Panc1 (cell line): ENCODE data around the gene C1orf159. TPM values are rescaled to one million over a fixed set of nuclear protein-coding genes. Genes with fewer than 3 reads are reported as not detected.
"Not testable (repeated sequence)": the region's sequence is repeated elsewhere in the genome, so short reads cannot be mapped to it uniquely, and the experiment has no call there.

Source experiments
- ATAC-seq: fragments of 200-7000 bp; cut with Tn5 transposase; 2 replicates; pipeline ENCODE4 v1.9.1; 2020; ENCODE audit warnings: mild to moderate bottlenecking, moderate library complexity
- BruUV-seq: library from RNA; stranded (reverse); fragments of 400-500 nt; replicated peaks from 2 replicates; lab custom pipeline; 2021; lab: Mats Ljungman, UMichigan
- CTCF ChIA-PET: fragments of 300-600 bp; sonication (Branson Sonifier 250); formaldehyde crosslinking; loops from one replicate; lab custom pipeline; 2022; ENCODE audit warnings: antibody characterized with exemption; lab: Charles Lee
- POLR2A ChIA-PET: fragments of 300-600 bp; sonication (Branson Sonifier 250); formaldehyde crosslinking; loops from one replicate; lab custom pipeline; 2022; ENCODE audit warnings: antibody characterized with exemption; lab: Charles Lee
- DNase-seq: peaks from one replicate; pipeline ENCODE4 v3.0.0-alpha.2; 2010; ENCODE audit warnings: low read depth, low spot score
- H3K27ac ChIP-seq: 2 replicates; pipeline ENCODE4 v1.5.1; 2011; ENCODE audit warnings: mild to moderate bottlenecking, low read length, inconsistent platforms
- H3K27me3 ChIP-seq: fragments of 200-500 bp; sonication (Bioruptor generic); 2 replicates; pipeline ENCODE4 v1.6.0; 2014; ENCODE audit warnings: low read length, inconsistent platforms; ENCODE audit not compliant: control insufficient read depth, insufficient read depth
- H3K36me3 ChIP-seq: fragments of 200-500 bp; sonication (Bioruptor generic); 2 replicates; pipeline ENCODE4 v1.5.1; 2014; ENCODE audit warnings: inconsistent platforms, mild to moderate bottlenecking, low read length, moderate library complexity; ENCODE audit not compliant: control insufficient read depth, insufficient read depth
- H3K4me1 ChIP-seq: 2 replicates; pipeline ENCODE4 v1.5.1; 2011; ENCODE audit warnings: inconsistent platforms, mild to moderate bottlenecking, low read length, moderate library complexity; ENCODE audit not compliant: control insufficient read depth, insufficient read depth
- H3K4me3 ChIP-seq, 2 experiments: 2 replicates each; pipeline ENCODE4 v1.5.1; 2011 to 2012; ENCODE audit warnings: low read depth in 2 of 2, low read length in 2 of 2, mild to moderate bottlenecking in 2 of 2, inconsistent platforms in 1 of 2, moderate library complexity in 1 of 2
- H3K9me3 ChIP-seq: fragments of 200-500 bp; sonication (Bioruptor generic); 2 replicates; pipeline ENCODE4 v1.5.1; 2014; ENCODE audit warnings: low read depth, mild to moderate bottlenecking, inconsistent platforms, low read length, moderate library complexity; ENCODE audit not compliant: control insufficient read depth, insufficient read depth
- CTCF ChIP-seq: fragments of 450-650 bp; IDR thresholded peaks from 2 replicates; pipeline ENCODE4 v1.5.1; 2017; ENCODE audit warnings: mild to moderate bottlenecking
- POLR2AphosphoS5 ChIP-seq: IDR thresholded peaks from 2 replicates; pipeline ENCODE4 v1.6.1; 2012; ENCODE audit warnings: mild to moderate bottlenecking, low read depth, low read length, moderate library complexity
- REST ChIP-seq, 2 experiments: IDR thresholded peaks; 2 replicates each; pipeline ENCODE4 v1.6.1; 2011 to 2012; ENCODE audit warnings: low read depth in 2 of 2, control low read depth in 1 of 2, low read length in 1 of 2, mild to moderate bottlenecking in 1 of 2, moderate library complexity in 1 of 2; ENCODE audit not compliant: insufficient read depth in 1 of 2
- SIN3A ChIP-seq: IDR thresholded peaks from 2 replicates; pipeline ENCODE4 v1.6.1; 2012; ENCODE audit warnings: low read depth, mild to moderate bottlenecking, low read length, moderate library complexity, borderline replicate concordance; ENCODE audit not compliant: insufficient read depth
- in situ Hi-C: cut with HindIII; loops from 2 replicates; pipeline ENCODE4 v1.10.0; 2016; ENCODE audit warnings: low sequenced_read_pairs, low pct_unique_long_range_greater_than_20kb
- intact Hi-C: fragments of 100-400 bp; cut with micrococcal nuclease; formaldehyde crosslinking; loops from one replicate; pipeline ENCODE4 v1.10.0; 2022; ENCODE audit not compliant: unreplicated experiment
- total RNA-seq: library from RNA; stranded (reverse); gene quantifications from one replicate; pipeline ENCODE4 v1.2.1, GENCODE V29; 2021; ENCODE audit not compliant: unreplicated experiment

The C1orf159 gene
- total RNA-seq, 1 experiment from 2014 or later, result 28.8 TPM

GRCh38 chr1:1080122-1080757, 35.6 kb downstream of the C1orf159 start:
- POLR2A ChIA-PET, result no interaction called here
- peak overlapping the region; percentile 83 for H3K27ac ChIP-seq

GRCh38 chr1:1079408-1080121, 36.3 kb downstream of the C1orf159 start:
- H3K27me3 ChIP-seq, result no peaks in the 10 kb centered on the region
- DNase-seq (peak; percentile 89), ATAC-seq (peak; percentile 86)
- no peaks in the 10 kb centered on the region for H3K9me3 ChIP-seq
- 0 out of 2 replicates have a peak, but pooled peaks have one; percentile 57 for TF ChIP-seq SIN3A
- TF ChIP-seq REST (IDR thresholded peaks at IDR 0.05; ENCODE audit: insufficient read depth in 1 of 2, low read depth in 2 of 2, low read length in 1 of 2), result no peak
- TF ChIP-seq POLR2AphosphoS5, result peak; percentile 66; the same call in 1 of the 2 replicates
- H3K36me3 ChIP-seq, result no peaks in the 10 kb centered on the region
- H3K4me1 ChIP-seq, result peaks cover 5% of the 10 kb centered on the region
- in situ Hi-C loops (no loop called here), intact Hi-C loops (no loop called here)
- peak overlapping the region; percentile 83 for H3K27ac ChIP-seq
- CTCF ChIA-PET, result interaction anchor here (0.6 kb wide), 1 partner anchor 14 kb away, joined by 3 read pairs; no protein-coding TSS in a partner anchor
- no TSS peak for BruUV-seq
- POLR2A ChIA-PET, result interaction anchor here (0.7 kb wide), 1 partner anchor 12 kb away, joined by 3 read pairs; no protein-coding TSS in a partner anchor
- peak overlapping the region; percentile 37 to 53 for H3K4me3 ChIP-seq

More at GRCh38 chr1:1080122-1080757, 35.6 kb downstream of the C1orf159 start:
- intact Hi-C loops (no loop called here), in situ Hi-C loops (no loop called here)
- CTCF ChIA-PET, result no interaction called here
- TF ChIP-seq CTCF, result no peak
- peak; percentile 3; the same call in 1 of the 2 replicates for TF ChIP-seq POLR2AphosphoS5
- H3K27me3 ChIP-seq, result no peaks in the 10 kb centered on the region
- peak; percentile 89 for ATAC-seq
- no peak for DNase-seq
- no peaks in the 10 kb centered on the region for H3K9me3 ChIP-seq
- H3K4me3 ChIP-seq, result peak overlapping the region; percentile 37 to 53
- H3K4me1 ChIP-seq, result peaks cover 5% of the 10 kb centered on the region
- H3K36me3 ChIP-seq, result no peaks in the 10 kb centered on the region
- BruUV-seq, result no TSS peak

- CTCF ChIA-PET, intact Hi-C loops, BruUV-seq: not testable (repeated sequence)
Observed at GRCh38 chr1:1077396-1077795, 38.5 kb downstream of the C1orf159 start.

More at GRCh38 chr1:1077396-1077795, 38.5 kb downstream of the C1orf159 start:
- H3K36me3 ChIP-seq, in situ Hi-C loops, H3K4me1 ChIP-seq, H3K9me3 ChIP-seq, H3K27ac ChIP-seq, POLR2A ChIA-PET, ATAC-seq, H3K27me3 ChIP-seq, DNase-seq, H3K4me3 ChIP-seq: not testable (repeated sequence)
